Cardiac septum (tissue), 1 donor: ENCODE data around the gene PDE6A. TPM values are rescaled to one million over a fixed set of nuclear protein-coding genes. Genes with fewer than 3 reads are reported as not detected.
"Not testable (repeated sequence)": the region's sequence is repeated elsewhere in the genome, so short reads cannot be mapped to it uniquely, and the experiment has no call there.

ENCODE experiments used
- DNase-seq: peaks from one replicate; pipeline ENCODE4 v3.0.0-alpha.2; 2020; ENCODE audit warnings: low spot score
- intact Hi-C: fragments of 100-400 bp; cut with DNase I; formaldehyde crosslinking; loops from one replicate; pipeline ENCODE4 v1.14.0; 2022
- total RNA-seq: library from RNA; stranded (reverse); fragmentation: NEBNext Ultra II Directional; extraction: Animal tissue kit (Norgen Biotek cat#: 25700); gene quantifications from one replicate; pipeline ENCODE4 v1.2.1, GENCODE V29; 2021
- donor health status: DM: no; HTN: no; CAD: no.

Gene PDE6A
- total RNA-seq, 1 donor from 2014 or later: 0.13 TPM

GRCh38 chr5:149956685-149957084 lies 12.1 kb upstream of the PDE6A start:
- no peak for DNase-seq
- intact Hi-C loops: no loop called here

- DNase-seq: no peak
- intact Hi-C loops: no loop called here
Observed at GRCh38 chr5:149954798-149955197, 10.2 kb upstream of the PDE6A start.

GRCh38 chr5:149953436-149954121 lies 9.0 kb upstream of the PDE6A start:
- DNase-seq: no peak
- intact Hi-C loops: no loop called here

GRCh38 chr5:149951138-149951749 lies 6.7 kb upstream of the PDE6A start:
- intact Hi-C loops: no loop called here
- no peak for DNase-seq

GRCh38 chr5:149948993-149949392 lies 4.4 kb upstream of the PDE6A start:
- intact Hi-C loops: no loop called here
- DNase-seq: no peak

GRCh38 chr5:149946118-149946517 lies 1.5 kb upstream of the PDE6A start:
- intact Hi-C loops: no loop called here
- DNase-seq: no peak

GRCh38 chr5:149943177-149943949 lies 1.2 kb downstream of the PDE6A start:
- intact Hi-C loops, DNase-seq: not testable (repeated sequence)

GRCh38 chr5:149942741-149943169 lies 1.8 kb downstream of the PDE6A start:
- intact Hi-C loops, DNase-seq: not testable (repeated sequence)

GRCh38 chr5:149942199-149942598 lies 2.4 kb downstream of the PDE6A start:
- intact Hi-C loops: no loop called here
- no peak for DNase-seq

GRCh38 chr5:149941795-149942194 lies 2.8 kb downstream of the PDE6A start:
- intact Hi-C loops: no loop called here
- no peak for DNase-seq

- intact Hi-C loops: no loop called here
- DNase-seq: no peak
Observed at GRCh38 chr5:149940941-149941644, 3.5 kb downstream of the PDE6A start.

- no peak for DNase-seq
- intact Hi-C loops: no loop called here
Observed at GRCh38 chr5:149940077-149940574, 4.5 kb downstream of the PDE6A start.

GRCh38 chr5:149939546-149939945 lies 5.0 kb downstream of the PDE6A start:
- intact Hi-C loops: no loop called here

GRCh38 chr5:149938791-149939358 lies 5.7 kb downstream of the PDE6A start:
- no peak for DNase-seq
- intact Hi-C loops: no loop called here

More at GRCh38 chr5:149939546-149939945, 5.0 kb downstream of the PDE6A start:
- DNase-seq: no peak

GRCh38 chr5:149938279-149938678 lies 6.3 kb downstream of the PDE6A start:
- intact Hi-C loops: no loop called here
- DNase-seq: no peak

- intact Hi-C loops: no loop called here
- no peak for DNase-seq
Observed at GRCh38 chr5:149937610-149938009, 7.0 kb downstream of the PDE6A start.

- intact Hi-C loops: no loop called here
- DNase-seq: no peak
Observed at GRCh38 chr5:149936700-149937091, 7.9 kb downstream of the PDE6A start.

GRCh38 chr5:149936044-149936699 lies 8.4 kb downstream of the PDE6A start:
- intact Hi-C loops: no loop called here
- DNase-seq: no peak

GRCh38 chr5:149935431-149935901 lies 9.1 kb downstream of the PDE6A start:
- DNase-seq: no peak
- intact Hi-C loops: no loop called here
